GM21390 (cell line): ENCODE data around the gene TRAM2.
A peak's percentile ranks its signal among the peaks of the same experiment; 100 is the strongest.
"Not testable (repeated sequence)": the region's sequence is repeated elsewhere in the genome, so short reads cannot be mapped to it uniquely, and the experiment has no call there.

Experiments
- ATAC-seq: cut with Tn5 transposase; IDR thresholded peaks from one replicate; pipeline ENCODE4 v1.9.1; 2021; ENCODE audit not compliant: unreplicated experiment

The TRAM2 gene

GRCh38 chr6:52497652-52498408, 79.0 kb downstream of the TRAM2 start:
- peak; percentile 84 for ATAC-seq

- ATAC-seq = no peak
Measured at GRCh38 chr6:52496631-52497030, 80.2 kb downstream of the TRAM2 start.

- no peak for ATAC-seq
Measured at GRCh38 chr6:52495922-52496321, 80.9 kb downstream of the TRAM2 start.

DNA sequence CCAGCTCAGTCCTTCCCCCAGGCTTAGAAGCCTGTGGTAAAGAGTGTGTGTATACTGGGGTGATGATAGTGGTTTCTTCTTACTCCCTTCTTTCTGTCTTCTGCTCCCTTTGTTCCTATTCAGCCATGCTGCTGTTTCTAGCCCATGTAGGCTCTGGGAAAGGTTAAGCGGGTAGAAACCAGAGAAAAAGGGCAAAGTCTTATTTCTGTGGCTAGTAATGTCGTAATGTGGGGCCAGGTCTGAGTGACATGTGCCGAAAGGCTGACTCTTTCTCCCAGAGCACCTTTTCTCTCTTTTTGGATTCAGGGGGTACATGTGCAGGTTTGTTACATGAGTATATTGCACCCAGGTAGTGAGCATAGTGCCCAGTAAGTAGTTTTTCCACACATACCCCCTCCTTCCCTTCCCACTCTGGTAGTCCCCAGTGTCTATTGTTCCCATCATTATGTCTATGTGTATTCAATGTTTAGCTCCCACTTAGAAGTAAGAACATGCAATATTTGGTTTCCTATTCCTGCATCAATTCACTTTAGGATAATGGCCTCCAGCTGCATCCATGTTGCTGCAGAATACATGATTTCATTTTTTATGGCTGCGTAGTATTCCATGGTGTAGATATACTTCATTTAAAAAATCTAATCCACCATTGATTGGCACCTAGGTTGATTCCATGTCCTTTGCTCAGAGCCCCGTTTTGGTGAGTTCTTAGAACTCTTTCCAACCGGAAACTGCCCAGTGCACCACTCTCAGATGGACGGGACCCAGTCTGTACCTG, 82.4 kb downstream of the TRAM2 start:
- ATAC-seq = no peak

- no peak for ATAC-seq
Measured at GRCh38 chr6:52493669-52494068, 83.2 kb downstream of the TRAM2 start.

GRCh38 chr6:52491203-52492069, 85.4 kb downstream of the TRAM2 start:
- peak; percentile 64 for ATAC-seq

DNA sequence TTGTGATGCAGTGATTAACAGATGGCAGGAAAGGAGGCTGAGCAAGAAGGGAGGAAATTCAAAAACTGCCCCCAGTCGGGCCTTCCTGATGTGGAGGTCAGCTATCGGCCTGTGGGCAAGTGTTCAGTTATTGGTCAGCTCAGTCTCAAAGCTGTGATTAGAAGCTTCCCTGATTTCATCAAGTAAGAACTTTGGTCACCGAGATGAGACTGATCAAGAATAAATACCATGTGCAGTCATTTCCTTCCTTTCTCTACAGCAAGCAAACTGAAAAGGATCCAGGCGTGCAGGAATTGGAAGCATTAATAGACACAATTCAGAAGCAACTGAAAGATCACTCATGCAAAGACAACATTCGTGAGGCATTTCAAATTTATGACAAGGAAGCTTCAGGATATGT, 87.0 kb downstream of the TRAM2 start:
- no peak for ATAC-seq

GRCh38 chr6:52483671-52484003, 93.2 kb downstream of the TRAM2 start:
- ATAC-seq = no peak

GRCh38 chr6:52482903-52483670, 93.8 kb downstream of the TRAM2 start:
- ATAC-seq = no peak

GRCh38 chr6:52475307-52475706, 101.6 kb downstream of the TRAM2 start:
- ATAC-seq = no peak

DNA sequence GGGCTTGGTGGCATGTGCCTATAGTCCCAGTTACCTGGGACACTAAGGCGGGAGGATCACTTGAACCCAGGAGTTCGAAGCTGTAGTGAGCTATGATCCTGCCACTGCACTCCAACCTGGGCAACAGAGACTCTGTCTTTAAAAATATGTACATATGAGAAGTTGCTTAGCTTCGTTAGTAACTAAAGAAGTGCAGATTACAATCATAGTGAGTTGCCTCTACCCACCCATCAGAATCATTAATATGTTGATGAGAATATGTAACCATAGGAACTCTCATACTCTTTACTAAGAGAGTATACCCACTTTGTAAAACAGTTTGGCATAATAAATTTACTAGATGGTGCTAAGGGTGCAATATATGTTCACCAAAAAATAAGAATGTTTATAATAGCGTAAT, 102.7 kb downstream of the TRAM2 start:
- no peak for ATAC-seq

- ATAC-seq = not testable (repeated sequence)
Measured at GRCh38 chr6:52461194-52461593, 115.7 kb downstream of the TRAM2 start.

- ATAC-seq = no peak
Measured at GRCh38 chr6:52457096-52457495, 119.8 kb downstream of the TRAM2 start.

DNA sequence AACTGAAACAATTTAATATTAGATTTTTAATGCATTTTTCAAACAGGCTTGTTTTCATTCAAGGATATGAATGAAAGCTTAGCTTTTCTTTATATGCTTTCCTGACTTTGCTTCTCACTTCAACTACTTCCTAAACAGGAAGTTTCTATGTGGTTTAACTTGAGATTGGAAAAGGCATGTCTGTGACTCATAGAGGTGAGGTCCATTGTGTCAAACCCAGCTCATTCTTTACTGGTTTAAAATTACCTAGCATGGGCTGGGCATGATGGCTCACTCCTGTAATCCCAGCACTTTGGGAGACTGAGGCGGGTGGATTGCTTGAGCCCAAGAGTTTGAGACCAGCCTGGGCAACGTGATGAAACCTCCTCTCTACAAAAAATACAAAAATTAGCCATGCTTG, 122.3 kb downstream of the TRAM2 start:
- ATAC-seq = no peak
